ENCODE measurements around the gene PACRG.

GRCh38 chr6:163146036-163146435 is 418.3 kb downstream of the PACRG start:
- TF ChIP-seq CSDC2 (CRISPR knock-in tag; IDR thresholded peaks at IDR 0.05) (no peak), ZNF70 (CRISPR knock-in tag; IDR thresholded peaks at IDR 0.05) (no peak), ZNF8 (CRISPR knock-in tag; IDR thresholded peaks at IDR 0.05) (no peak), PPARA (CRISPR knock-in tag; IDR thresholded peaks at IDR 0.05; ENCODE audit: borderline replicate concordance) (no peak), ZFP30 (CRISPR knock-in tag; IDR thresholded peaks at IDR 0.05) (no peak), ZC3H10 (CRISPR knock-in tag; IDR thresholded peaks at IDR 0.05) (no peak)
